ENCODE data around the gene ZC3H12A.
"Not testable (repeated sequence)": the region's sequence is repeated elsewhere in the genome, so short reads cannot be mapped to it uniquely, and the experiment has no call there.

Gene ZC3H12A

GRCh38 chr1:37502104-37502503, 27.7 kb downstream of the ZC3H12A start:
- no peak for DNase-seq (ENCODE audit: low read depth)

GRCh38 chr1:37502791-37503190, 28.4 kb downstream of the ZC3H12A start:
- not testable (repeated sequence) for DNase-seq (ENCODE audit: low read depth)

GRCh38 chr1:37506740-37507139, 32.4 kb downstream of the ZC3H12A start:
- DNase-seq (ENCODE audit: low read depth): no peak

- no peak for DNase-seq (ENCODE audit: low read depth)
Measured at GRCh38 chr1:37509181-37509580, 34.8 kb downstream of the ZC3H12A start.

- DNase-seq (ENCODE audit: low read depth): peak; percentile 48
Measured at GRCh38 chr1:37513795-37514349, 39.5 kb downstream of the ZC3H12A start.

- DNase-seq (ENCODE audit: low read depth): peak; percentile 76
Measured at GRCh38 chr1:37514350-37515184, 40.2 kb downstream of the ZC3H12A start, which contains the start of gene MEAF6. Gene MEAF6, minus strand, starts transcription at chr1:37514766. Its CDS starts 20 bp downstream, at chr1:37514746.

GRCh38 chr1:37515185-37516034, 41.0 kb downstream of the ZC3H12A start:
- no peak for DNase-seq (ENCODE audit: low read depth)

GRCh38 chr1:37517569-37517968, 43.2 kb downstream of the ZC3H12A start:
- no peak for DNase-seq (ENCODE audit: low read depth)

- not testable (repeated sequence) for DNase-seq (ENCODE audit: low read depth)
Measured at GRCh38 chr1:37518241-37518640, 43.9 kb downstream of the ZC3H12A start.

GRCh38 chr1:37518929-37519328, 44.5 kb downstream of the ZC3H12A start:
- DNase-seq (ENCODE audit: low read depth): not testable (repeated sequence)

- no peak for DNase-seq (ENCODE audit: low read depth)
Measured at GRCh38 chr1:37519613-37520012, 45.2 kb downstream of the ZC3H12A start.

GRCh38 chr1:37529888-37530287, 55.5 kb downstream of the ZC3H12A start:
- not testable (repeated sequence) for DNase-seq (ENCODE audit: low read depth)

GRCh38 chr1:37532418-37533156, 58.2 kb downstream of the ZC3H12A start:
- DNase-seq (ENCODE audit: low read depth): not testable (repeated sequence)

- no peak for DNase-seq (ENCODE audit: low read depth)
Measured at GRCh38 chr1:37533317-37534093, 59.1 kb downstream of the ZC3H12A start.
